SU-DHL-6 (cell line): ENCODE results near the gene DYSF.

Source experiments
- H2AFZ ChIP-seq: fragments of 200-600 bp; sonication (generic); 2 replicates; pipeline ENCODE4 v1.6.1; 2014; ENCODE audit warnings: low read depth, mild to moderate bottlenecking, moderate library complexity, mixed read lengths, antibody characterized with exemption, low read length; ENCODE audit not compliant: severe bottlenecking
- H3F3A ChIP-seq: fragments of 200-600 bp; shearing (Covaris generic); 2 replicates; pipeline ENCODE4 v1.6.0; 2016; ENCODE audit warnings: antibody characterized with exemption, mild to moderate bottlenecking; ENCODE audit not compliant: insufficient read depth
- H3K27ac ChIP-seq: fragments of 200-600 bp; sonication (generic); 2 replicates; pipeline ENCODE4 v1.5.1; 2016; ENCODE audit warnings: low read depth, mild to moderate bottlenecking, low read length, moderate library complexity, mixed read lengths
- H3K27me3 ChIP-seq: fragments of 200-600 bp; sonication (generic), shearing (Covaris generic); 2 replicates; pipeline ENCODE4 v1.6.0; 2014; ENCODE audit warnings: mild to moderate bottlenecking, low read length
- H3K36me3 ChIP-seq: fragments of 200-600 bp; sonication (generic); 2 replicates; pipeline ENCODE4 v1.6.1; 2014; ENCODE audit warnings: mild to moderate bottlenecking, low read length, mixed read lengths
- H3K4me2 ChIP-seq: fragments of 300-600, 200-600 bp; shearing (Covaris generic), sonication (generic); 2 replicates; pipeline ENCODE4 v1.6.0; 2014; ENCODE audit warnings: low read length, low read depth, mild to moderate bottlenecking; ENCODE audit not compliant: poor library complexity, severe bottlenecking
- H3K4me3 ChIP-seq: fragments of 200-600 bp; sonication (generic); 2 replicates; pipeline ENCODE4 v1.5.1; 2014; ENCODE audit warnings: antibody characterized with exemption, low read length, mild to moderate bottlenecking, mixed read lengths; ENCODE audit not compliant: insufficient read depth, poor library complexity, severe bottlenecking
- H3K79me2 ChIP-seq: fragments of 200-600 bp; sonication (generic); 2 replicates; pipeline ENCODE4 v1.6.1; 2014; ENCODE audit warnings: mild to moderate bottlenecking, low read length, moderate library complexity; ENCODE audit not compliant: insufficient read depth
- H3K9ac ChIP-seq: fragments of 200-600 bp; sonication (generic); 2 replicates; pipeline ENCODE4 v1.7.0; 2014; ENCODE audit warnings: mild to moderate bottlenecking, low read length
- H3K9me2 ChIP-seq: fragments of 200-600 bp; sonication (generic); replicated peaks from 2 replicates; pipeline ENCODE4 v1.6.1; 2014; ENCODE audit warnings: low read length; ENCODE audit not compliant: insufficient read depth
- H3K9me3 ChIP-seq: fragments of 200-600 bp; sonication (generic); 2 replicates; pipeline ENCODE4 v1.6.1; 2014; ENCODE audit warnings: low read length, mixed read lengths; ENCODE audit not compliant: insufficient read depth
- H4K20me1 ChIP-seq: fragments of 200-600 bp; sonication (generic); 2 replicates; pipeline ENCODE4 v1.6.1; 2014; ENCODE audit warnings: low read depth, mild to moderate bottlenecking, antibody characterized with exemption, low read length, moderate library complexity, mixed read lengths
- EZH2phosphoT487 ChIP-seq: fragments of 200-600 bp; sonication (generic), shearing (Covaris generic); conservative IDR thresholded peaks from 2 replicates; pipeline ENCODE4 v1.6.1; 2018; ENCODE audit warnings: mild to moderate bottlenecking, antibody characterized with exemption, low read length, moderate library complexity, mixed read lengths
- TF ChIP-seq, protein P1 (sequence below): fragments of 200-600 bp; sonication (generic); IDR thresholded peaks from one replicate; pipeline ENCODE4 v1.5.1; 2017; ENCODE audit warnings: antibody characterized with exemption, mild to moderate bottlenecking, low read length, moderate library complexity; ENCODE audit not compliant: insufficient read depth, poor library complexity, severe bottlenecking

DYSF gene

DNA sequence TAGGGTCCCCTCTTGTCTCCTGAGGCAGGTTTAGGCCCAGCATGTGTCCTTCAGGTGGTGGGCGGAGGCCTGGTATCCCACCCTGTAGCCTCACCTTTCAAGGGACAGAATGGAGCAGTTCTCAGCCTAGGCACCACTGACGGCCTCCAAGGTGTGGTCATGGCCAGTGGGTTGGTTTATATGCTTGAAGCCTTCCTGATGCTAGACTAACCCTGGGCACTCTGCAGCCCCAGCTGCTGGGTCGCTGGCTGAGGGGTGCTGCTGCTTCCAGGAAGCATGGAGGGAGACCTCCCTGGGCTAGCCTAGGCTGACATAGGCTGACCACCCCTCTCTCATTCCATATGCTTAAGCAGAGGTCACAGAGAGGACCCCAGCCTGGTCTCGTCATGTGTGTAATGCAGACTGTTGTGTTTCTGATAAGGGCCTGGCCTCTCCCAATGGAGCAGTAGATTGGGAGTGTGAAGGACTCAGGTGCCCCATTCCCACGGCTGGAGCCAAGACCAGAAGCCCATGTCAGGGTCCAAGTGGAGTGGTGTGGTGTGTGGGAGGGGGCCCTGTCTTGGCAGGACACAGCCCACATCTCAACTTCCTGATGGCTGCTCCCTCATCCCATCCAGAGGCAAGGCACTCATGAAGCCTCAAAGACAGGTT lies 206.6 kb downstream of the DYSF start:
- Histone ChIP-seq H3K9me2 (no peaks in the 10 kb centered on the region), H3K9me3 (no peaks in the 10 kb centered on the region), H2AFZ (no peak overlapping the region), H3K27me3 (no peaks in the 10 kb centered on the region), H3K4me2 (no peak overlapping the region), H3K27ac (no peak overlapping the region), H3K9ac (no peak overlapping the region), H3K79me2 (no peaks in the 10 kb centered on the region), H3K4me3 (no peak overlapping the region), H4K20me1 (no peaks in the 10 kb centered on the region), H3K36me3 (no peaks in the 10 kb centered on the region), H3F3A (no peaks in the 10 kb centered on the region)
- TF ChIP-seq, protein P1, sequence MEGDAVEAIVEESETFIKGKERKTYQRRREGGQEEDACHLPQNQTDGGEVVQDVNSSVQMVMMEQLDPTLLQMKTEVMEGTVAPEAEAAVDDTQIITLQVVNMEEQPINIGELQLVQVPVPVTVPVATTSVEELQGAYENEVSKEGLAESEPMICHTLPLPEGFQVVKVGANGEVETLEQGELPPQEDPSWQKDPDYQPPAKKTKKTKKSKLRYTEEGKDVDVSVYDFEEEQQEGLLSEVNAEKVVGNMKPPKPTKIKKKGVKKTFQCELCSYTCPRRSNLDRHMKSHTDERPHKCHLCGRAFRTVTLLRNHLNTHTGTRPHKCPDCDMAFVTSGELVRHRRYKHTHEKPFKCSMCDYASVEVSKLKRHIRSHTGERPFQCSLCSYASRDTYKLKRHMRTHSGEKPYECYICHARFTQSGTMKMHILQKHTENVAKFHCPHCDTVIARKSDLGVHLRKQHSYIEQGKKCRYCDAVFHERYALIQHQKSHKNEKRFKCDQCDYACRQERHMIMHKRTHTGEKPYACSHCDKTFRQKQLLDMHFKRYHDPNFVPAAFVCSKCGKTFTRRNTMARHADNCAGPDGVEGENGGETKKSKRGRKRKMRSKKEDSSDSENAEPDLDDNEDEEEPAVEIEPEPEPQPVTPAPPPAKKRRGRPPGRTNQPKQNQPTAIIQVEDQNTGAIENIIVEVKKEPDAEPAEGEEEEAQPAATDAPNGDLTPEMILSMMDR, result no peak
- no peak for TF ChIP-seq EZH2phosphoT487

GRCh38 chr2:71661782-71662181 lies 208.4 kb downstream of the DYSF start:
- no peaks in the 10 kb centered on the region for H4K20me1 ChIP-seq
- H3K27me3 ChIP-seq, result no peaks in the 10 kb centered on the region
- H3K36me3 ChIP-seq, result no peaks in the 10 kb centered on the region
- no peak overlapping the region for H2AFZ ChIP-seq
- no peaks in the 10 kb centered on the region for H3K79me2 ChIP-seq
- H3F3A ChIP-seq, result no peaks in the 10 kb centered on the region
- TF ChIP-seq EZH2phosphoT487, result no peak
- TF ChIP-seq, protein P1, result no peak
- H3K9me2 ChIP-seq, result no peaks in the 10 kb centered on the region
- H3K9ac ChIP-seq, result no peak overlapping the region
- H3K4me3 ChIP-seq, result no peak overlapping the region
- no peak overlapping the region for H3K27ac ChIP-seq
- H3K4me2 ChIP-seq, result no peak overlapping the region
- no peaks in the 10 kb centered on the region for H3K9me3 ChIP-seq

DNA sequence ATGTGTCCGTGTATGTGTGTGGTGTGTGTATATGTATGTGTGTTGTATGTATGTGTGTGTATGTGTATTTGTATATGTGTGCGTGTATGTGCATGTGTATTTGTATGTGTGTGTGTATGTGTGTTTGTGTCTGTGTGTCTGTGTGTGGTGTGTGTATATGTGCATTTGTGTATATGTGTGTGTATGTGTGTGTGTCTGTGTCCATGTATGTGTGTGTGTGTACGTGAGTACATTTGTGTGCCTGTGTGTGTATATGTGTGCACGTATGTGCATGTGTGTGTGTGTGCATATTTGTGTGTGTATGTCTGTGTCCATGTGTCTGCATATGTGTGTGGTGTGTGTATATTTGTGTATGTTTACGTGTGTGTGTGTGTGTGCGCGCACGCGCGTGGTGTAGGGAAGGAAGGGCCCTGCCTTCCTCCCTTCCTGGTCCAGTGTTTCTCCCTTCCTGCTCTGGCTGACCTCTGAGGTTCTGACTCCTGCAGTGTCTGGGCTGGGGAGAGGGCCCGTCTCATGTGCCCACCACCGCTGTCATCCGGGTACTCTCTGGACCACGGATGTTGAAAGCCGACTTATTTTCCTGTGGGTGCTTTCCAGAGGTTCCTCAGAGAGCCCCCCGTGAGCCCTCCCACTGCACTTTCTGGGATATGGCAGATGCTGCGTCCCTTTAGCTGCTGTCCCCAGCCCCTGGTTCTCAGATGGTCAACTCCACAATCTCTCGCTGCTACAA lies 209.5 kb downstream of the DYSF start:
- Histone ChIP-seq H3K79me2 (no peaks in the 10 kb centered on the region), H3K4me2 (no peak overlapping the region), H3F3A (no peaks in the 10 kb centered on the region), H3K27me3 (no peaks in the 10 kb centered on the region), H3K36me3 (no peaks in the 10 kb centered on the region), H3K9ac (no peak overlapping the region), H3K9me2 (no peaks in the 10 kb centered on the region), H3K27ac (no peak overlapping the region), H2AFZ (no peak overlapping the region), H4K20me1 (no peaks in the 10 kb centered on the region), H3K9me3 (no peaks in the 10 kb centered on the region), H3K4me3 (no peak overlapping the region)
- TF ChIP-seq, protein P1, result no peak
- no peak for TF ChIP-seq EZH2phosphoT487
